Frontal cortex (tissue), 4 donors: ENCODE results near the gene FAM76A. TPM values are rescaled to one million over a fixed set of nuclear protein-coding genes. Genes with fewer than 3 reads are reported as not detected.
"Not testable (repeated sequence)": the region's sequence is repeated elsewhere in the genome, so short reads cannot be mapped to it uniquely, and the experiment has no call there.

ENCODE experiments used
- DNase-seq, 2 donors: peaks; one replicate each; pipeline ENCODE4 v3.0.0; 2012; ENCODE audit warnings: low spot score in 2 of 2
- FAIRE-seq: peaks from 2 replicates; lab custom pipeline; 2012; peaks lifted over from hg19 to GRCh38; lab: Jason Lieb, UNC
- total RNA-seq: library from RNA; depleted of rRNA; stranded (reverse); fragments of >200 nt; gene quantifications from one replicate; pipeline ENCODE4 v1.2.3, GENCODE V29; 2014
- donor health status: control.
- donor health status: control.
- donor health status: control.

FAM76A gene
- total RNA-seq, result 20.0 TPM

GRCh38 chr1:27725374-27726172 lies at the start of gene FAM76A:
FAM76A (plus strand) TSS chr1:27725961; CDS start chr1:27726081, 120 bp downstream.
- FAIRE-seq, result peak; percentile 72
- DNase-seq, result peak; percentile 99

GRCh38 chr1:27676410-27676809 lies 49.4 kb upstream of the FAM76A start:
- DNase-seq, result no peak
- FAIRE-seq, result no peak

GRCh38 chr1:27678747-27679146 lies 47.0 kb upstream of the FAM76A start:
- FAIRE-seq (no peak), DNase-seq (no peak)

- FAIRE-seq, DNase-seq: not testable (repeated sequence)
Observed at GRCh38 chr1:27680225-27680791, 45.5 kb upstream of the FAM76A start.

DNA sequence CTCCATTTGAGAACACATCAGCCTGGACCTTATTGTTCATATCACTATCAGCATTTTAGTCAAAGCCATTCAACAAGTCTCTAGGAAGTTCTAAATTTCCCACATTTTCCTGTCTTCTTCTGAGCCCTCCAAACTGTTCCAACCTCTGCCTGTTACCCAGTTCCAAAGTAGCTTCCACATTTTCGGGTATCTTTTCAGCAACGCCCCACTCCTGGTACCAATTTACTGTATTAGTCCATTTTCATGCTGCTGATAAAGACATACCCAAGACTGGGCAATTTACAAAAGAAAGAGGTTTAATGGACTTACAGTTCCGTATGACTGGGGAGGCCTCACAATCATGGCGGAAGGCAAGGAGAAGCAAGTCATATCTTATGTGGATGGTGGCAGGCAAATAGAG lies 44.2 kb upstream of the FAM76A start:
- FAIRE-seq, DNase-seq: not testable (repeated sequence)

DNA sequence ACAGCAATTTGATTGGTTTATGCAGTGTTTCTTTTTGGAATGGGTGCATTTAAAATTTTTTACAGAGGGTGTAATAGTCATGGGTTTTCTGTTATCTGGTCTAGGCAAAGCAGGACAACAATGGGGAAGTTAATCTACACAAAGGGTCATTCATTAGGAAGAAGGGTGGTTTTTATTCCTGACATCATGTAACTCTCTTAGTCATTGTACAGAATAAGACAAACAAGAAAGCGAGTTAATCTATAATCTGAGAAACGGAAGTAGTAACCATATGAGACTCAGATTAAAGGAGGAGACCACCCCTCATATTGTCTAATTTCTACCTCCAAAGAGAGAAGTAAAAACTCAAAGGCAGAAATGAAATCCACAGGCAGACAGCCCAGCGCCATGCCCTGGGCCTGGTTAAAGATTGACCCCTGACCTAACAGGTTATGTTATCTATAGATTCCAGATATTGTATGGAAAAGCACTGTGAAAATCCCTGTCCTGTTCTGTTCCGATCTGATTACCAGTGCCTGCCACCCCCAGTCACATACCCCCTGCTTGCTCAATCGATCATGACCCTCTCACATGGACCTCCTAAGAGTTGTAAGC lies 43.3 kb upstream of the FAM76A start:
- FAIRE-seq, result no peak

GRCh38 chr1:27684176-27684575 lies 41.6 kb upstream of the FAM76A start:
- no peak for DNase-seq
- FAIRE-seq, result no peak

More for the DNA sequence above, 43.3 kb upstream of the FAM76A start:
- DNase-seq, result no peak

- DNase-seq (no peak), FAIRE-seq (no peak)
Observed at GRCh38 chr1:27686223-27686990, 39.4 kb upstream of the FAM76A start.

- no peak for DNase-seq
Observed at GRCh38 chr1:27687906-27688305, 37.9 kb upstream of the FAM76A start.

DNA sequence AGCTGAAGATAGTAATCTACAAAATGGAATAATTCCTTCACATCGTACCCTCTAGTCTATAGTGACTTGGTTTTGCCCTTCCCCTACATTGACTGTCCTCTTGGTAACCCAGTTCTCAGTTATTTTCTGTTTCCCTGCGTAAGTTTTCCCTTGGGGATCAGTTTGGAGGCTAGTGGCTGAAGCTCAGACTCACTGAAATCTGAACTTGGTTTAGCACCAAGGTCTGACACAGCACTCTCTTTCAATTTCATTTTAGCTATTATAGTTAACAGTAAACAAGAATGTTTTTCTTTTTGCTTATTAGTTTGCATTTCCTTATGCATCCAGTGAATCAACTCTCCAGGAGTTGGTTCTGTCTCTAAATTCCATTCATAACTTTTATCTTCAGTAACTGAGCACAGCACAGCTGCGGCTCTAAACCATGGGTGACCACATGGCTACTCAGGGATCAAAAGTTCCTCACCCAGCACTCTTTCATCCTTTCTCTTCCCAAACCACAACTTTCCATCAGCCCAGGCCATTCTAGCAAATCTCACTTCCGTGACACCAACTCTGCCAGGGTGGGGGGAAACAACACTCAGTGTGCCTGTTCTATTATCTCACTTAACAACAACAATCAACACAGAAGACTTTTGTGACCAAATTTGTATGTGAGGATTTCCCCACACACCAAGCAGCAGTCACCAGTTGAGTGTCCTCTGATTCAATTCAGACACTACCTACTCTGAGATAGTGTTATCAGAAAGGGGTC lies 36.2 kb upstream of the FAM76A start:
- FAIRE-seq (no peak), DNase-seq (no peak)

More at GRCh38 chr1:27687906-27688305, 37.9 kb upstream of the FAM76A start:
- no peak for FAIRE-seq

- FAIRE-seq, result no peak
Observed at GRCh38 chr1:27690183-27690582, 35.6 kb upstream of the FAM76A start.

GRCh38 chr1:27696835-27697234 lies 28.9 kb upstream of the FAM76A start:
- not testable (repeated sequence) for FAIRE-seq, DNase-seq

More at GRCh38 chr1:27690183-27690582, 35.6 kb upstream of the FAM76A start:
- no peak for DNase-seq

DNA sequence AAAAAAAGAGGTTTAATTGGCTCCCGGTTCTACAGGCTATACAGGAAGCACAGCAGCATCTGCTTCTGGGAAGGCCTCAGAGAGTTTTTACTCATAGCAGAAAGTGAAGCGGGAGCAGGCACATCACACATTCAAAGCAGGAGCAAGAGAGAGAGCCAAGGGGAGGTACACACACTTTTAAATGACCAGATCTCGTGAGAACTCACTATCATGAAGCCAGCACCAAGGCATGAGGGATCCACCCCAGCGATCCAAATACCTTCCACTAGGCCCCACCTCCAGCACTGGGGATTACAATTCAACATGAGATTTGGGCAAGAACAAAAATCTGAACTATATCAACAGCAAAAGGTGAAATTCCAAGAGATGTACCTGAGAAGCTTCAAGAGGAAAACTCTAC lies 20.8 kb upstream of the FAM76A start:
- DNase-seq, result no peak
- no peak for FAIRE-seq

- peak; percentile 21 for FAIRE-seq
Observed at GRCh38 chr1:27705545-27705944, 20.2 kb upstream of the FAM76A start.

GRCh38 chr1:27710574-27710973 lies 15.2 kb upstream of the FAM76A start:
- DNase-seq (no peak), FAIRE-seq (peak; percentile 44)

More at GRCh38 chr1:27705545-27705944, 20.2 kb upstream of the FAM76A start:
- no peak for DNase-seq

DNA sequence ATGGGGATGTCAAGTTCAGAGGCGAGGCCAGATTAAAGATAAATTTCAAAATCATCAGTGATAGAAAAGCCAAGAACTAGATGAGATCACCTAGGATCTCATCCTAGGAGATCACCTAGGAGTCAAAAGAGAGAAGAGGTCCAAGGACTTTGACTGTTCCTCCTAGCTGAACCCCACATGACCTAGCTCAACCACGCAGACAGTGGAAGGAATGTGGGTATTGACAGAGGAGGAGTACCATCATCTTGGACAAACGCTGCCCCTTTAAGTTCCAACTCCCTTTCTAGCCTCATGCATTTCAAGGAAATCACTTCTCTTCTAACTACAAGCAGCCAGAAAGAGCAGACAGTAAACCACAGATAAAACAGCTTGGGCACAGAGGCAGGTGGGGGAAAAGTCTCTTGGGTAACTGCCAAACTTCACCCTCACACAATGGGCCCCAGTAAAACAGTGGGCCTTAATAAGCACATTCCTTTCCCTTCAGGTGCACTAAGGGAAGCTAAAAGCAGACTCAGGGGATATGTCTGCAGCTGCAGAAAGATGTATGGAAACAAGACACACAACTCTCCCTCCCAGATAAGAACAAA lies 12.5 kb upstream of the FAM76A start:
- FAIRE-seq (no peak), DNase-seq (no peak)

DNA sequence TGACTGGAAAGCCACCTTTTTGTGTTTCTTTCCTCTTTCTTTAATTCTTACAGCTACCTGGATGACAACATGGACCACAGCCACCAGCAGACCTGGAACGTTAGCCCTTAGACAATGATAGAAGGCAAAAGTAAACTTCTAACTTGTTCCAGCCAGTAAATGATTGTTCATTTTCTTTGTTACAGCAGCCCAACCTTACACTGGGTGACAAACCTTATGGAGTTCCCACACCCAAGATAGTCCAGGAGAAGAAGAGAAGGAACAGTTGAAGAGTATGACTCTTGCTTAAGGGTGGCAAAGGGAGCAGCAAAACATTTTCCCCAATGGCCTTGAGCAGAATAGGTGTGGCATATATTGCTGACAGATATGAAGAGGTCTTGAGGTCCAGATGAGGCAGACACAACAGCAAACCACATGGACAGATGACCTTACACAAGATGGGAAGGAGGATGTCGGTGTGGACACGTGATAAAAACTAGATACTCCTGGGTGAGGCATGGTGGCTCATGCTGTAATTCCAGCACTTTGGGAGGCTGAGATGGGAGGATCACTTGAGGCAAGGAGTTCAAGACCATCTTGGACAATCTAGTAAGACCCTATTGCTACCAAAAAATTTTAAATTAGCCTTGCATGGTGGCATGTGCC lies 11.8 kb upstream of the FAM76A start:
- no peak for DNase-seq
- no peak for FAIRE-seq

GRCh38 chr1:27716262-27716895 lies 9.4 kb upstream of the FAM76A start:
- DNase-seq (no peak), FAIRE-seq (no peak)
